ENCODE data around the gene FRK.

GRCh38 chr6:115932481-115932880 is 128.2 kb downstream of the FRK start:
- TF ChIP-seq POLR2A (IDR thresholded peaks at IDR 0.05) (no peak), CTCF (IDR thresholded peaks at IDR 0.05) (no peak)

Measured in testis (tissue), 2 donors.